H1 (cell line): ENCODE measurements around the gene DAPK1. TPM values are rescaled to one million over a fixed set of nuclear protein-coding genes. Genes with fewer than 3 reads are reported as not detected.

ENCODE experiments used
- CTCF ChIA-PET: fragments of 300-600 bp; sonication (Branson Sonifier 250); formaldehyde crosslinking; loops from one replicate; lab custom pipeline; 2021; ENCODE audit not compliant: partially characterized antibody; lab: Charles Lee
- POLR2A ChIA-PET: fragments of 300-600 bp; sonication (Branson Sonifier 250); formaldehyde crosslinking; loops from one replicate; lab custom pipeline; 2021; ENCODE audit warnings: inconsistent platforms; ENCODE audit not compliant: partially characterized antibody; lab: Charles Lee
- DNase-seq, 2 experiments: peaks; one replicate each; pipeline versions ENCODE4 v3.0.0 to v3.0.0-alpha.2; 2010 to 2022; ENCODE audit warnings: low spot score in 2 of 2, low read depth in 1 of 2, mixed read lengths in 1 of 2
- FAIRE-seq: peaks from 2 replicates; lab custom pipeline; 2011; peaks lifted over from hg19 to GRCh38; lab: Jason Lieb, UNC
- H2AFZ ChIP-seq: 2 replicates; pipeline ENCODE4 v1.8.1; 2012; ENCODE audit warnings: low read length, inconsistent platforms
- H2AK5ac ChIP-seq: 2 replicates; pipeline ENCODE4 v1.6.1; 2013; ENCODE audit warnings: low read depth, low read length
- H2BK120ac ChIP-seq: replicated peaks from 2 replicates; pipeline ENCODE3; 2013; ENCODE audit warnings: low read depth, low read length, inconsistent platforms
- H2BK12ac ChIP-seq: 2 replicates; pipeline ENCODE4 v1.6.1; 2013; ENCODE audit warnings: low read depth, low read length
- H2BK15ac ChIP-seq: 2 replicates; pipeline ENCODE4 v1.6.1; 2013; ENCODE audit warnings: low read length
- H2BK20ac ChIP-seq: 2 replicates; pipeline ENCODE4 v1.6.1; 2013; ENCODE audit warnings: low read length
- H2BK5ac ChIP-seq: 2 replicates; pipeline ENCODE4 v1.6.1; 2013; ENCODE audit warnings: low read depth, low read length
- H3K14ac ChIP-seq: 2 replicates; pipeline ENCODE4 v1.6.1; 2013; ENCODE audit warnings: inconsistent platforms; ENCODE audit not compliant: insufficient read length
- H3K18ac ChIP-seq: 2 replicates; pipeline ENCODE4 v1.6.1; 2013; ENCODE audit warnings: low read length; ENCODE audit errors: extremely low read depth
- H3K23ac ChIP-seq: 2 replicates; pipeline ENCODE4 v1.6.1; 2013; ENCODE audit warnings: inconsistent platforms; ENCODE audit not compliant: insufficient read length
- H3K23me2 ChIP-seq: 2 replicates; pipeline ENCODE4 v1.6.1; 2013; ENCODE audit warnings: low read depth, low read length
- H3K27ac ChIP-seq: 2 replicates; pipeline ENCODE4 v1.6.1; 2011; ENCODE audit warnings: low read depth, low read length, inconsistent platforms
- H3K27me3 ChIP-seq, 4 experiments: replicated peaks in 1 of 4; 1 replicate in 1 of 4; 2 replicates in 3 of 4; pipeline versions ENCODE4 v1.6.1 to v1.8.1; 2011 to 2013; ENCODE audit warnings: low read length in 3 of 4, mild to moderate bottlenecking in 3 of 4, inconsistent platforms in 2 of 4, mixed read lengths in 2 of 4, moderate library complexity in 1 of 4; ENCODE audit not compliant: control insufficient read depth in 3 of 4, insufficient read depth in 3 of 4; ENCODE audit errors: extremely low read depth in 1 of 4
- H3K36me3 ChIP-seq, 4 experiments: 2 replicates each; pipeline versions ENCODE4 v1.6.1 to v1.8.1; 2011 to 2013; ENCODE audit warnings: mild to moderate bottlenecking in 4 of 4, low read length in 3 of 4, moderate library complexity in 2 of 4, control low read depth in 1 of 4, inconsistent platforms in 1 of 4; ENCODE audit not compliant: insufficient read depth in 4 of 4, control insufficient read depth in 2 of 4
- H3K4ac ChIP-seq: replicated peaks from 2 replicates; pipeline ENCODE3; 2013; ENCODE audit warnings: low read length, low read depth, mixed read lengths, inconsistent platforms; ENCODE audit not compliant: insufficient read length
- H3K4me1 ChIP-seq, 4 experiments: replicated peaks in 1 of 4; 1 replicate in 1 of 4; 2 replicates in 3 of 4; pipeline versions ENCODE4 v1.6.1 to v1.8.1; 2011 to 2013; ENCODE audit warnings: low read length in 3 of 4, inconsistent platforms in 2 of 4, mixed read lengths in 1 of 4; ENCODE audit not compliant: insufficient read depth in 4 of 4, control insufficient read depth in 3 of 4
- H3K4me2 ChIP-seq, 2 experiments: 2 replicates each; pipeline versions ENCODE4 v1.6.1 to v1.8.1; 2011 to 2013; ENCODE audit warnings: low read depth in 2 of 2, low read length in 2 of 2, control low read depth in 1 of 2, inconsistent platforms in 1 of 2, mild to moderate bottlenecking in 1 of 2; ENCODE audit not compliant: insufficient read depth in 1 of 2
- H3K4me3 ChIP-seq, 4 experiments: fragments of 200-600, 300-600 bp in 1 of 4; sonication (generic), shearing (Covaris generic), sonication (Bioruptor Twin) in 1 of 4; 2 replicates each; pipeline versions ENCODE4 v1.5.1 to v1.8.1; 2011 to 2016; ENCODE audit warnings: low read length in 4 of 4, low read depth in 3 of 4, control low read depth in 2 of 4, inconsistent platforms in 2 of 4, mild to moderate bottlenecking in 2 of 4, mixed read lengths in 1 of 4, moderate library complexity in 1 of 4; ENCODE audit not compliant: insufficient read depth in 2 of 4; ENCODE audit errors: extremely low read depth in 1 of 4
- H3K56ac ChIP-seq: replicated peaks from 2 replicates; pipeline ENCODE3; 2013; ENCODE audit warnings: low read depth, mild to moderate bottlenecking, mixed read lengths, low read length, inconsistent platforms; ENCODE audit not compliant: insufficient read length
- H3K79me1 ChIP-seq: 2 replicates; pipeline ENCODE4 v1.6.1; 2013; ENCODE audit warnings: low read depth, low read length, control low read depth
- H3K79me2 ChIP-seq, 2 experiments: 2 replicates each; pipeline versions ENCODE4 v1.6.1 to v1.8.1; 2012 to 2013; ENCODE audit warnings: low read length in 2 of 2, mild to moderate bottlenecking in 2 of 2, inconsistent platforms in 1 of 2; ENCODE audit not compliant: insufficient read depth in 2 of 2, control insufficient read depth in 1 of 2
- H3K9ac ChIP-seq, 4 experiments: replicated peaks in 1 of 4; 1 replicate in 1 of 4; 2 replicates in 3 of 4; pipeline versions ENCODE4 v1.6.1 to v1.8.1; 2011 to 2013; ENCODE audit warnings: low read depth in 3 of 4, low read length in 3 of 4, control low read depth in 2 of 4, mild to moderate bottlenecking in 2 of 4, moderate library complexity in 2 of 4, inconsistent platforms in 1 of 4; ENCODE audit errors: extremely low read depth in 1 of 4
- H3K9me3 ChIP-seq, 2 experiments: 2 replicates each; pipeline versions ENCODE4 v1.6.1 to v1.8.1; 2012 to 2013; ENCODE audit warnings: mild to moderate bottlenecking in 2 of 2, moderate library complexity in 2 of 2, control low read depth in 1 of 2, inconsistent platforms in 1 of 2, low read depth in 1 of 2, low read length in 1 of 2, mixed read lengths in 1 of 2; ENCODE audit not compliant: insufficient read depth in 2 of 2
- H4K20me1 ChIP-seq, 2 experiments: replicated peaks in 1 of 2; 2 replicates each; pipeline versions ENCODE3 to v1.8.1; 2011 to 2013; ENCODE audit warnings: inconsistent platforms in 2 of 2, low read length in 2 of 2, mild to moderate bottlenecking in 1 of 2; ENCODE audit not compliant: insufficient read depth in 2 of 2, control insufficient read depth in 1 of 2
- H4K5ac ChIP-seq: 2 replicates; pipeline ENCODE4 v1.6.1; 2013; ENCODE audit warnings: low read length, low read depth, mixed read lengths, inconsistent platforms; ENCODE audit not compliant: insufficient read length
- H4K8ac ChIP-seq: 2 replicates; pipeline ENCODE4 v1.8.0; 2013; ENCODE audit warnings: mild to moderate bottlenecking, moderate library complexity, low read length, inconsistent platforms; ENCODE audit not compliant: insufficient read depth; ENCODE audit errors: extremely low read depth
- H4K91ac ChIP-seq: replicated peaks from 2 replicates; pipeline ENCODE3; 2013; ENCODE audit warnings: low read length, mixed read lengths, inconsistent platforms; ENCODE audit not compliant: insufficient read length
- CHD1 ChIP-seq: IDR thresholded peaks from 2 replicates; pipeline ENCODE4 v1.6.1; 2012; ENCODE audit warnings: low read depth, low read length, improper control_type of control experiment
- CHD2 ChIP-seq: IDR thresholded peaks from 2 replicates; pipeline ENCODE4 v1.6.1; 2012; ENCODE audit warnings: low read length, improper control_type of control experiment
- CREB1 ChIP-seq: IDR thresholded peaks from 2 replicates; pipeline ENCODE4 v1.6.1; 2012; ENCODE audit warnings: inconsistent platforms
- GABPA ChIP-seq: IDR thresholded peaks from 2 replicates; pipeline ENCODE4 v1.6.1; 2011; ENCODE audit warnings: mild to moderate bottlenecking, low read length, moderate library complexity, borderline replicate concordance; ENCODE audit not compliant: insufficient read depth
- HDAC2 ChIP-seq, 2 experiments: fragments of 300-600 bp in 1 of 2; sonication (generic) in 1 of 2; IDR thresholded peaks; 2 replicates each; pipeline ENCODE4 v1.6.1; 2011 to 2012; ENCODE audit warnings: low read depth in 2 of 2, low read length in 2 of 2, mild to moderate bottlenecking in 2 of 2, moderate library complexity in 2 of 2, borderline replicate concordance in 1 of 2, inconsistent platforms in 1 of 2
- HDAC6 ChIP-seq: IDR thresholded peaks from one replicate; pipeline ENCODE4 v1.7.1; 2012; ENCODE audit warnings: low read depth, mild to moderate bottlenecking, inconsistent platforms, low read length, moderate library complexity
- JUN ChIP-seq: IDR thresholded peaks from 2 replicates; pipeline ENCODE4 v1.6.1; 2011; ENCODE audit warnings: low read depth, mild to moderate bottlenecking, improper control_type of control experiment, low read length
- JUND ChIP-seq: IDR thresholded peaks from 2 replicates; pipeline ENCODE4 v1.6.1; 2011; ENCODE audit warnings: mild to moderate bottlenecking, improper control_type of control experiment, low read length
- RFX5 ChIP-seq: IDR thresholded peaks from 2 replicates; pipeline ENCODE4 v1.6.1; 2011; ENCODE audit warnings: low read depth, low read length, improper control_type of control experiment, borderline replicate concordance
- RNF2 ChIP-seq: fragments of 200-900, 300-1000 bp; sonication (generic); IDR thresholded peaks from 2 replicates; pipeline ENCODE4 v1.7.1; 2016; ENCODE audit warnings: borderline replicate concordance, low read depth, mild to moderate bottlenecking, antibody characterized with exemption, low read length; ENCODE audit not compliant: poor library complexity, severe bottlenecking; ENCODE audit errors: missing control alignments
- USF2 ChIP-seq: IDR thresholded peaks from 2 replicates; pipeline ENCODE4 v1.6.1; 2011; ENCODE audit warnings: low read length, improper control_type of control experiment
- WGBS, 2 experiments: shearing (Covaris generic) in 1 of 2; methylation state at CpG; one replicate each; pipeline versions ENCODE4 v1.1.6 to v1.1.7; 2013 to 2015; ENCODE audit warnings: low lambda C conversion rate in 2 of 2, mixed read lengths in 2 of 2, inconsistent platforms in 1 of 2, low coverage in 1 of 2, missing lambda C conversion rate in 1 of 2; ENCODE audit not compliant: insufficient replicate concordance in 2 of 2, insufficient coverage in 1 of 2, insufficient read length in 1 of 2; ENCODE audit errors: extremely low coverage in 1 of 2, missing lambda C conversion rate in 1 of 2; 5-methylcytosine and 5-hydroxymethylcytosine counted together
- polyA plus RNA-seq, 7 experiments: library from polyadenylated mRNA; depleted of rRNA in 3 of 7; stranded (reverse) in 5 of 7; unstranded in 2 of 7; fragments of >200 nt in 5 of 7; fragments of 200-250 nt in 2 of 7; gene quantifications; 1 replicate in 5 of 7; 2 replicates in 1 of 7; 4 replicates in 1 of 7; pipeline versions ENCODE4 v1.2.1 to v1.2.3, GENCODE V29; 2011 to 2013; ENCODE audit warnings: missing spikeins in 2 of 7, mixed read lengths in 2 of 7
- total RNA-seq: library from RNA; stranded (reverse); fragmentation: NEBNext Ultra II Directional; extraction: Animal tissue kit (Norgen Biotek cat#: 25700); gene quantifications from 2 replicates; pipeline ENCODE4 v1.2.1, GENCODE V29; 2021

DAPK1 gene
- total and polyA plus RNA-seq, 2 of the 8 experiments (the other 6 are each of a cell fraction or from before 2014, with no cell fraction given): 62.4 to 131 TPM

- H3K4ac ChIP-seq: no peak overlapping the region
- CTCF ChIA-PET: interaction anchor here (0.7 to 1.4 kb wide), 5 partner anchors 10 to 1031 kb away, joined by 3 to 4 read pairs (median 3); partner anchors contain the start of gene DAPK1
- no peaks in the 10 kb centered on the region for H3K9me3 ChIP-seq
- H3K4me2 ChIP-seq: no peak overlapping the region
- peak overlapping the region; percentile 88; the same call in 1 of the 2 replicates for H2BK15ac ChIP-seq
- no peak overlapping the region for H3K23ac ChIP-seq
- H3K4me1 ChIP-seq: peaks cover 2 to 7% (median 6%) of the 10 kb centered on the region in 4 experiments
- no peak overlapping the region for H4K91ac ChIP-seq
- no peak overlapping the region for H2BK20ac ChIP-seq
- peak overlapping the region; percentile 60; the same call in 1 of the 2 replicates for H2AK5ac ChIP-seq
- no peak overlapping the region for H4K8ac ChIP-seq
- H3K18ac ChIP-seq: no peak overlapping the region
- peaks cover 0 to 9% (median 1%) of the 10 kb centered on the region in 4 experiments; a peak in 1 of 8 replicates for H3K36me3 ChIP-seq
- 92% methylated on average over 7 of the region's 7 CpGs; no CpG with 5 or more reads in 1 of the 2 experiments for WGBS, 2 experiments
- H4K5ac ChIP-seq: no peak overlapping the region
- H3K23me2 ChIP-seq: peaks cover 2% of the 10 kb centered on the region; the same call in 1 of the 2 replicates
- no peaks in the 10 kb centered on the region for H3K27me3 ChIP-seq
- no peak overlapping the region for H3K56ac ChIP-seq
- peaks cover 10% of the 10 kb centered on the region for H3K79me1 ChIP-seq
- no peak for DNase-seq
- no peak overlapping the region for H2AFZ ChIP-seq
- POLR2A ChIA-PET: interaction anchor here (0.9 to 3.0 kb wide), 2 partner anchors 10 to 50 kb away, joined by 3 to 7 read pairs; no protein-coding TSS in a partner anchor
- peaks cover 4 to 13% of the 10 kb centered on the region in 2 experiments for H4K20me1 ChIP-seq
- H3K4me3 ChIP-seq: no peak overlapping the region
- no peak overlapping the region for H3K9ac ChIP-seq
- H3K79me2 ChIP-seq: peaks cover 5 to 69% of the 10 kb centered on the region in 2 experiments
- no peak overlapping the region for H3K27ac ChIP-seq
- no peak overlapping the region for H2BK120ac ChIP-seq
- H2BK5ac ChIP-seq: peak overlapping the region; percentile 20; the same call in 1 of the 2 replicates
- no peak overlapping the region for H3K14ac ChIP-seq
- peak overlapping the region; percentile 86 for H2BK12ac ChIP-seq
- no peak for FAIRE-seq
- TF ChIP-seq HDAC6: no peak
- no peak for TF ChIP-seq JUN
- TF ChIP-seq HDAC2 (IDR thresholded peaks at IDR 0.05; ENCODE audit: borderline replicate concordance in 1 of 2, low read depth in 2 of 2, low read length in 2 of 2): no peak
- TF ChIP-seq RFX5: no peak
- no peak for TF ChIP-seq CREB1
- no peak for TF ChIP-seq RNF2
- TF ChIP-seq CHD1: no peak
- no peak for TF ChIP-seq CHD2
- no peak for TF ChIP-seq JUND
- TF ChIP-seq USF2: no peak
- TF ChIP-seq GABPA: no peak
These were observed 40.0 kb downstream of the DAPK1 start for GRCh38 chr9:87537625-87538024.
